HepG2 (cell line): Measurements from ENCODE around the gene GCNT4. TPM values are rescaled to one million over a fixed set of nuclear protein-coding genes. Genes with fewer than 3 reads are reported as not detected.
A peak's percentile ranks its signal among the peaks of the same experiment; 100 is the strongest.

Experiments
- ATF7 ChIP-seq, 2 experiments: fragments of 450-650 bp in 1 of 2; sonication (generic) in 1 of 2; formaldehyde crosslinking in 1 of 2; IDR thresholded peaks; 2 replicates each; pipeline versions ENCODE4 v1.4.0 to v1.6.1; 2016 to 2020; ENCODE audit warnings: antibody characterized with exemption in 1 of 2, mild to moderate bottlenecking in 1 of 2, missing genetic modification reagents in 1 of 2
- BCL3 ChIP-seq: sonication (generic); formaldehyde crosslinking; IDR thresholded peaks from 2 replicates; pipeline ENCODE4 v1.5.1; 2020; ENCODE audit warnings: mild to moderate bottlenecking, missing genetic modification reagents, moderate library complexity
- CBX2 ChIP-seq, 2 experiments: fragments of 200-600 bp in 1 of 2; sonication (generic); formaldehyde crosslinking in 1 of 2; IDR thresholded peaks; 2 replicates each; pipeline versions ENCODE4 v1.7.0 to v1.8.1; 2018 to 2022; ENCODE audit warnings: low read depth in 2 of 2, low read length in 1 of 2, mild to moderate bottlenecking in 1 of 2, missing genetic modification reagents in 1 of 2
- FOXA3 ChIP-seq: IDR thresholded peaks from 2 replicates; pipeline ENCODE4 v1.6.1; 2016; ENCODE audit warnings: missing genetic modification reagents, missing compliant biosample characterization
- GATA4 ChIP-seq: sonication (generic); IDR thresholded peaks from 2 replicates; pipeline ENCODE4 v1.6.1; 2016; ENCODE audit warnings: antibody characterized with exemption, low read depth, borderline replicate concordance
- MIER3 ChIP-seq: IDR thresholded peaks from 2 replicates; pipeline ENCODE4 v1.6.1; 2016; ENCODE audit warnings: missing compliant biosample characterization, borderline replicate concordance
- MLXIP ChIP-seq: sonication (generic); formaldehyde crosslinking; IDR thresholded peaks from 2 replicates; pipeline ENCODE4 v1.9.0; 2021; ENCODE audit warnings: missing genetic modification reagents, borderline replicate concordance
- MXD4 ChIP-seq: IDR thresholded peaks from 2 replicates; pipeline ENCODE4 v1.6.1; 2016; ENCODE audit warnings: mild to moderate bottlenecking, missing biosample characterization, missing genetic modification reagents
- NFE2 ChIP-seq: sonication (generic); formaldehyde crosslinking; IDR thresholded peaks from 2 replicates; pipeline ENCODE4 v1.4.0; 2020; ENCODE audit warnings: missing genetic modification reagents
- NFIB ChIP-seq: sonication (generic); formaldehyde crosslinking; IDR thresholded peaks from 2 replicates; pipeline ENCODE4 v1.9.0; 2021; ENCODE audit warnings: missing genetic modification reagents, mild to moderate bottlenecking, borderline replicate concordance
- NFYC ChIP-seq: IDR thresholded peaks from 2 replicates; pipeline ENCODE4 v1.6.1; 2016; ENCODE audit warnings: missing genetic modification reagents, missing compliant biosample characterization
- PLSCR1 ChIP-seq: sonication (generic); formaldehyde crosslinking; IDR thresholded peaks from 2 replicates; pipeline ENCODE4 v1.5.0; 2020; ENCODE audit warnings: missing genetic modification reagents, mild to moderate bottlenecking, borderline replicate concordance
- SATB2 ChIP-seq: sonication (generic); formaldehyde crosslinking; IDR thresholded peaks from 2 replicates; pipeline ENCODE4 v1.5.0; 2020; ENCODE audit warnings: missing genetic modification reagents
- ZBTB42 ChIP-seq: sonication (generic); formaldehyde crosslinking; IDR thresholded peaks from 2 replicates; pipeline ENCODE4 v1.5.0; 2020; ENCODE audit warnings: mild to moderate bottlenecking, missing genetic modification reagents
- ZNF136 ChIP-seq: sonication (generic); formaldehyde crosslinking; IDR thresholded peaks from 2 replicates; pipeline ENCODE4 v1.8.1; 2022; ENCODE audit warnings: low read depth, mild to moderate bottlenecking, moderate library complexity, missing genetic modification reagents
- polyA plus RNA-seq, 8 experiments: library from polyadenylated mRNA; depleted of rRNA in 3 of 8; stranded (reverse) in 7 of 8; unstranded in 1 of 8; fragments of >200 nt; fragmentation: Illumina TruSeq in 4 of 8; extraction: Trizol in 4 of 8; gene quantifications; 2 replicates each; pipeline versions ENCODE4 v1.2.1 to v1.2.3, GENCODE V29; 2011 to 2016; ENCODE audit warnings: low read depth in 4 of 8, missing spikeins in 1 of 8, mixed read lengths in 1 of 8; ENCODE audit not compliant: insufficient read depth in 1 of 8
- total RNA-seq, 5 experiments: library from RNA; depleted of rRNA; stranded (reverse); fragments of >200 nt; fragmentation: Illumina TruSeq; extraction: Trizol; gene quantifications; 2 replicates each; pipeline ENCODE4 v1.2.3, GENCODE V29; 2016; ENCODE audit warnings: low read depth in 1 of 5
- TF ChIP-seq, protein P1 (sequence below): sonication (generic); formaldehyde crosslinking; IDR thresholded peaks from 2 replicates; pipeline ENCODE4 v1.8.1; 2023; ENCODE audit warnings: mild to moderate bottlenecking, moderate library complexity, missing genetic modification reagents
- TF ChIP-seq, protein P2 (sequence below): IDR thresholded peaks from 2 replicates; pipeline ENCODE4 v1.6.1; 2016; ENCODE audit warnings: low read depth
- TF ChIP-seq, protein P3 (sequence below): sonication (generic); formaldehyde crosslinking; IDR thresholded peaks from 2 replicates; pipeline ENCODE4 v1.8.0; 2022; ENCODE audit warnings: missing genetic modification reagents, low read depth, mild to moderate bottlenecking, borderline replicate concordance
- TF ChIP-seq, protein P4 (sequence below): IDR thresholded peaks from 2 replicates; pipeline ENCODE4 v1.6.1; 2016; ENCODE audit warnings: missing compliant biosample characterization, missing genetic modification reagents, borderline replicate concordance

The GCNT4 gene
- total and polyA plus RNA-seq, 2 of the 13 experiments (the other 11 are each of a cell fraction or from before 2014, with no cell fraction given) = 0.22 to 0.38 TPM

DNA sequence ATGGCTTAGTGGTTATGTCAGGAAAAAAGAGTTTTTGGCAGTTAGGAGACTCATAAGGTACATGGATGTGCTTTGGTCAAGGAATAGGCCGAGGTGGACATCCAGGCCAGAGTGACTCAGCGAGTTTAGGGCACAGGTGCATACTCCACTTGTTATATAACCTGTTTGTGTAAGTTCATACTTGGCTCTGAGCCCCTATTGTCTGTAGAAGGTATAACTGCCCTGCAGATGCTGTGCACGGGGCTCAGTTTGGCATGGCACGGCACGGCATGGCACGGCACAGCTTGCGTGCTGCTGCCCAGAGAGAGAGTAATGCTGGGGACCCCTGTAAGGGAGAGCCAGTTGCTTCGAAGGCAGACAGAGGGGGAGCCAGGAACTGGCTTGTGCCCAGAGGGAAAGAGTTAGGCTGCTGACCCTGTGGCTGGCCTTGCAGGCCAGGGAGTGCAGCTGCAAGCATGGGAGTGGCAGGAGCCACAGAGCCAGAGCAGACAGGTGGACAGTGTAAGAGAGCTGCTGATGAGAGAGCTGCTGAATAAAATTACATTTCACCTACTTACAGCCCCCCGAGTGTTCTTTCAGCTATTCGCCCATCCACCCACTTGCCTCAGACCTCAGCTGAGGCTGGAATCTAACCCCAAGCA, 32.2 kb downstream of the GCNT4 start (continued):
- TF ChIP-seq PLSCR1 (CRISPR knock-in tag) (no peak), BCL3 (no peak), MIER3 (CRISPR knock-in tag) (0 out of 2 replicates have a peak, but pooled peaks have one; percentile 42), CBX2 (IDR thresholded peaks at IDR 0.05; ENCODE audit: low read depth, low read length) (no peak), CBX2 (CRISPR knock-in tag; IDR thresholded peaks at IDR 0.05; ENCODE audit: low read depth) (no peak), NFIB (CRISPR knock-in tag) (no peak), FOXA3 (CRISPR knock-in tag) (peak; percentile 72), MXD4 (CRISPR knock-in tag) (no peak), ATF7 (IDR thresholded peaks at IDR 0.05) (no peak), ATF7 (CRISPR knock-in tag; IDR thresholded peaks at IDR 0.05) (no peak), GATA4 (no peak), ZBTB42 (CRISPR knock-in tag) (no peak), NFYC (CRISPR knock-in tag) (no peak), NFE2 (CRISPR knock-in tag) (peak; percentile 87), SATB2 (CRISPR knock-in tag) (no peak), MLXIP (CRISPR knock-in tag) (no peak), ZNF136 (CRISPR knock-in tag) (peak; percentile 39; the same call in 1 of the 2 replicates)
- TF ChIP-seq, protein P1, sequence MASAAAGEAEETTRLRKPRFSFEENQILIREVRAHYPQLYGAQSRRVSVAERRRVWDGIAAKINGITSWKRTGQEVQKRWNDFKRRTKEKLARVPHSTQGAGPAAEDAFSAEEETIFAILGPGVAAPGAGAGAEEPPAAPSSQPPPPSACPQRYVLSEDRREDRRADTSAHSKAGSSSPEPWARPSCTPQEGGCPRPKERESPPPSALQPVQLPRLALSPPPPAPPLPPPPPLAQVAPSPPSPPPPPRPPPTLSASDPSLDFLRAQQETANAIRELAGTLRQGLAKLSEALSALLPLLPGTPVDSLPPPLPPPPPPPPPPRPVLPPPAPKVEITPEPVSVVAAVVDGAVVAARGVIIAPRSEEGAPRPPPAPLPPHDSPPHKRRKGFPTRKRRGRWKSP (CRISPR knock-in tag) = no peak
- TF ChIP-seq, protein P2, sequence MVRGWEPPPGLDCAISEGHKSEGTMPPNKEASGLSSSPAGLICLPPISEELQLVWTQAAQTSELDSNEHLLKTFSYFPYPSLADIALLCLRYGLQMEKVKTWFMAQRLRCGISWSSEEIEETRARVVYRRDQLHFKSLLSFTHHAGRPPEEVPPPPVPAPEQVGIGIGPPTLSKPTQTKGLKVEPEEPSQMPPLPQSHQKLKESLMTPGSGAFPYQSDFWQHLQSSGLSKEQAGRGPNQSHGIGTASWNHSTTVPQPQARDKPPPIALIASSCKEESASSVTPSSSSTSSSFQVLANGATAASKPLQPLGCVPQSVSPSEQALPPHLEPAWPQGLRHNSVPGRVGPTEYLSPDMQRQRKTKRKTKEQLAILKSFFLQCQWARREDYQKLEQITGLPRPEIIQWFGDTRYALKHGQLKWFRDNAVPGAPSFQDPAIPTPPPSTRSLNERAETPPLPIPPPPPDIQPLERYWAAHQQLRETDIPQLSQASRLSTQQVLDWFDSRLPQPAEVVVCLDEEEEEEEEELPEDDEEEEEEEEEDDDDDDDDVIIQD = peak; percentile 69; the same call in 1 of the 2 replicates
- TF ChIP-seq, protein P3, sequence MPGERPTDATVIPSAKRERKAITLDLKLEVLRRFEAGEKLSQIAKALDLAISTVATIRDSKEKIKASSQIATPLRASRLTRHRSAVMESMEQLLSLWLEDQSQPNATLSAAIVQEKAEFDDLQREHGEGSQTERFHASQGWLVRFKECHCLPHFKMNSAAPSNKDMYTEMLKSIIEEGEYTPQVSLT (CRISPR knock-in tag) = no peak
- TF ChIP-seq, protein P4, sequence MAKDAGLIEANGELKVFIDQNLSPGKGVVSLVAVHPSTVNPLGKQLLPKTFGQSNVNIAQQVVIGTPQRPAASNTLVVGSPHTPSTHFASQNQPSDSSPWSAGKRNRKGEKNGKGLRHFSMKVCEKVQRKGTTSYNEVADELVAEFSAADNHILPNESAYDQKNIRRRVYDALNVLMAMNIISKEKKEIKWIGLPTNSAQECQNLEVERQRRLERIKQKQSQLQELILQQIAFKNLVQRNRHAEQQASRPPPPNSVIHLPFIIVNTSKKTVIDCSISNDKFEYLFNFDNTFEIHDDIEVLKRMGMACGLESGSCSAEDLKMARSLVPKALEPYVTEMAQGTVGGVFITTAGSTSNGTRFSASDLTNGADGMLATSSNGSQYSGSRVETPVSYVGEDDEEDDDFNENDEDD (CRISPR knock-in tag) = no peak
